VCaP (cell line): Measurements from ENCODE around the gene CWC27.

Experiments
- H3K27ac ChIP-seq: fragments of 450-650 bp; 2 replicates; pipeline ENCODE4 v1.5.1; 2017
- TF ChIP-seq, protein P1 (sequence below): fragments of 450-650 bp; conservative IDR thresholded peaks from 2 replicates; pipeline ENCODE4 v1.5.1; 2017; ENCODE audit warnings: mild to moderate bottlenecking, moderate library complexity

Gene CWC27

DNA sequence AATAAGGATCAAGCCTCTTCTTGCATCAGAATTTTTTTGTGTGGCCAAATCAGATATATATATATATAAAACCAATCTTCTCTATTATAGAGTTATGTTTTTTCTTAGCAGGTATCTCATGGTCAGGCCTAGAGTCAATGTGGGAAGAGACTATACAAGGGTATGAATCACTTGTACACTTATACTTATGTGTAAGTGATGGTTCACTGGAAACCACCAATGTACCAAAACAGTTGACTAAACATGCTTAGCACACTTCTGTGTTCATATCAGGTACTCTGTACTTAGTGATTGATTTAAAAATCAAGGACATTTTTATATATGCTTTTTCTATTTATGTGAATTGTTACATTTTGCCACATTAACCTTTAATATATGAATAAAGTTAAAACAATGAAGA lies 92.6 kb downstream of the CWC27 start:
- no peak overlapping the region for H3K27ac ChIP-seq
- TF ChIP-seq, protein P1, sequence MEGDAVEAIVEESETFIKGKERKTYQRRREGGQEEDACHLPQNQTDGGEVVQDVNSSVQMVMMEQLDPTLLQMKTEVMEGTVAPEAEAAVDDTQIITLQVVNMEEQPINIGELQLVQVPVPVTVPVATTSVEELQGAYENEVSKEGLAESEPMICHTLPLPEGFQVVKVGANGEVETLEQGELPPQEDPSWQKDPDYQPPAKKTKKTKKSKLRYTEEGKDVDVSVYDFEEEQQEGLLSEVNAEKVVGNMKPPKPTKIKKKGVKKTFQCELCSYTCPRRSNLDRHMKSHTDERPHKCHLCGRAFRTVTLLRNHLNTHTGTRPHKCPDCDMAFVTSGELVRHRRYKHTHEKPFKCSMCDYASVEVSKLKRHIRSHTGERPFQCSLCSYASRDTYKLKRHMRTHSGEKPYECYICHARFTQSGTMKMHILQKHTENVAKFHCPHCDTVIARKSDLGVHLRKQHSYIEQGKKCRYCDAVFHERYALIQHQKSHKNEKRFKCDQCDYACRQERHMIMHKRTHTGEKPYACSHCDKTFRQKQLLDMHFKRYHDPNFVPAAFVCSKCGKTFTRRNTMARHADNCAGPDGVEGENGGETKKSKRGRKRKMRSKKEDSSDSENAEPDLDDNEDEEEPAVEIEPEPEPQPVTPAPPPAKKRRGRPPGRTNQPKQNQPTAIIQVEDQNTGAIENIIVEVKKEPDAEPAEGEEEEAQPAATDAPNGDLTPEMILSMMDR = no peak

DNA sequence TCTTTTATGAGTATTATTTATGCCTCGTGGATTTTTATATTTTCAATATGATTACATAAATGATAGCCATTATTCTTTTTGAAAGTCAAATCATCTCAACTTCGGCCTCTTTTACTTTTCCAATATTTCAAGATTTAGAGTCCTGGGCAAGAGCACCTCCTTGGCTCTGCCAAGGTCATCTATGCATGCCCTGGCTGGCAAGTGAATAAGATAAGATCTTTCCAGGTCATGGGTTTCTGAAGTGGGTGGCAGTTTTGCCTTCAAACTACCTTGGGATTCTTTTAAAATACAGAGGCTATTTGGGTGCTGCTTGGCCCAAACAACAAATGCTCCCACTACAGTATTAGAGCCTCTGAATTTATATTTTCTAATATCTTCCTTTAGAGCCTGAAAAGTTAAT lies 95.4 kb downstream of the CWC27 start:
- TF ChIP-seq, protein P1 = no peak
- H3K27ac ChIP-seq = no peak overlapping the region

DNA sequence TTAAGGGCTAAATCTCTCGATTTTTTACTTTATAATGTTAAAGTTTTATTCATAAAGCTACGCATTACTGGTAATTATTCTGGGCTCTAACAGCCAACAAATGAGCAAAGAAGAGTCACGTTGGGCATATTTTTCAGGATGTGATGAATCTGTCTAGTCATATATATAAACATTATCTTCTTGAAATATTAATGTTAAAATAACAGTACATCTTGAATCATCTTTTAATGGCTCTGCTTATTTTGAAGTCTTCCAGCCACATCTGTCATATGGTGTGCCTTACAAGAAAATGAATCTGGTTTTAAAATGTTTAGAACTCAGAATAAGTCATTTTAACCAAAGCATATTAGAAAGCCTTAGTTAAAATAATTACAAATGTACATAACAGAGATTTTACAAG lies 96.9 kb downstream of the CWC27 start:
- no peak overlapping the region for H3K27ac ChIP-seq

DNA sequence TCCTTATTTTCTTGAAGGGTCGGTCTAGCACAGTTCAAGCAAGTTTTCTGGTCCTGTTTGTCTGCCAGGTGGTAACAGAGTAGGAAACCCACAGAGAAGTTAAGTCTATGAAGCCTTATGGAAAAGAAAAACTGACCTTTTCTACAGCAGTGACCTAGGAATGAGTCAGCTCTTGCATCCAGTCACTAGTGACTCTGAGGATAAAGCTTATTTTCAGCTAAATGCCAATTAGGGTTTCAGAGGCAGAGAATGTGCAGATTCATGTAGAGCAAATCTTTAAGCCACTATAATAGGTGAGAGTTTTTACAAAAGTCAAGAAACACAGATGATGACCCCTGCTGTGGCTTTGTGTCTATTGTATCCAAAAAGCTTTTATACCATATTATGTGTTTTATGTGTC lies 100.7 kb downstream of the CWC27 start:
- TF ChIP-seq, protein P1 = no peak
- H3K27ac ChIP-seq = no peak overlapping the region

More for the DNA sequence above, 96.9 kb downstream of the CWC27 start:
- TF ChIP-seq, protein P1 = no peak

DNA sequence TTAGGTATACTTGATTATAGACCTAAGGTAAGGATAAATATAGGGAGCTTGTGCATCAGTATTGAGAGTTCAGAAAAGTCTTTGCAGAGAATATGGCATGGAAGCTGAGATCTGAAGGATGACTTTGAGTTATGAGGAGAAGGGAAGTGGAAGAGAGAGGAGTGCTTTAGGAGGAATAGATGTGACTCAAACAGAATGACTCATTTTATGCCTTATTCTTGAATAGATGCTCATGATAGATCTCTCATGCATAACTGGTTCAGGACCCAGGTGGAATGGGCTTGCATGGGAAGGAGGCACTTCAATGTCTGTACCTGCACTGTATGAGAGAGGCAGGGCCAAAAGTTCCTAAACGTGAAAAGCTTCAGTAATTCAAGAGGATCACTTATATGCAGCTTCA lies 103.3 kb downstream of the CWC27 start:
- no peak overlapping the region for H3K27ac ChIP-seq
- TF ChIP-seq, protein P1 = no peak

DNA sequence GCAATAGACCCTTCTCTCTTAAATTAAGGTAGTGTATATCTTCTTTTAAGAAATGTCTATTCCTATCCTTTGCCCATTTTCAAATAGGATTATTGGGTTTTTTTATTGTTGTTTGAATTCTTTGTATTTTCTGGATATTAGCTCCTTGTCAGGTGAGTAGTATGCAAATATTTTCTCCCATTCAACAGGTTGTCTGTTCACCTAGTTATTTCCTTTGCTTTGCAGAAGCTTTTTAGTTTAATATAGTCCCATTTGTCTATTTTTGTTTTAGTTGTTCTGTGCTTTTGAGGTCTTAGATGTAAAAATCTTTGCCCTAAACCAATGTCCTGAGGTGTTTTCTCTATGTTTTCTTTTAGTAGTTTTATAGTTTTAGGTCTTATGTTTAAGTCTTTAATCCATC lies 104.7 kb downstream of the CWC27 start:
- TF ChIP-seq, protein P1 = no peak

DNA sequence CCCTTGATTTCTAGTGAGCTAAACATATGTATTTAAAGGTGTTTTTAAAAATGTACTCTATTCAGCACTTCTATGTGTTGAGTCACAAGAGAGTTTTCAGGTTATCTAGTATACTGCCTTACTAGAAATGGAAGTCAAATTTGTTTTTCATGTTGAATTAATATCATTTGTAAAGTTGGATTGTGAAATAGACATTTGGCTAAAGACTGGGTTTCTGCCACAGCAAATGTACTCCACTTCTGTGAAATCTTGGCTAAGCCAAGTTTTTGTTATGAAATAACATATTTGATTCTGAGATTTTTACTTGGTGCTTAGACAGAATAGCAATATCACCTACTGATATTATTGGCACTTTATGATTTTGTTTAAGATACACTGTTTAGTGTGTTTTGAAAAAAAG lies 106.0 kb downstream of the CWC27 start:
- no peak overlapping the region for H3K27ac ChIP-seq
- TF ChIP-seq, protein P1 = no peak

More for the DNA sequence above, 104.7 kb downstream of the CWC27 start:
- no peak overlapping the region for H3K27ac ChIP-seq

DNA sequence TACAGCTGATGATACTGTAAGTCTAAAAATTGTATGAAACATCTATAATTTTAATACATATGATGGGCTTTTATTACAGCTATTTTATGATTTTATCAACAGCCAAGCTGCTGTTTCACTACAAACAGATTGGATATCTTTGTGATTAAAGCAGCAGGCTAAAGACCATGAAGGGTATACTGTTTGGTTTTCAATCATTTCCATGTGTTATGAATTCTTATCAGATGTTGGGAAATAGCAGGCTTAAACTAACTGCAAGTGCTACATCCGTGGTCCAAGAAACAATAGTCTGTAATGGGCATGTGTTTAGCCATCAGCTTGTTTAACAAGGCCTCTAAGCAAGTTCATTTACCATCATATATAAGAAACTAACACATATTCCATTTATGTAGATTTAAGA lies 107.5 kb downstream of the CWC27 start:
- H3K27ac ChIP-seq = no peak overlapping the region
- TF ChIP-seq, protein P1 = no peak
